Aorta (tissue), 5 donors: Measurements from ENCODE around the gene CRYBG3. TPM values are rescaled to one million over a fixed set of nuclear protein-coding genes. Genes with fewer than 3 reads are reported as not detected.
A peak's percentile ranks its signal among the peaks of the same experiment; 100 is the strongest.

Experiments used
- ATAC-seq: fragments of 200-7000 bp; cut with Tn5 transposase; one replicate; pipeline ENCODE4 v1.9.1; 2022; ENCODE audit warnings: moderate library complexity; ENCODE audit not compliant: low FRiP score
- DNase-seq, 2 donors: peaks; one replicate each; pipeline ENCODE4 v3.0.0-alpha.2; 2020
- H3K27ac ChIP-seq, 2 donors: one replicate each; pipeline ENCODE4 v1.5.1; 2013; ENCODE audit warnings: low read length in 2 of 2, mild to moderate bottlenecking in 2 of 2, moderate library complexity in 2 of 2, control low read depth in 1 of 2, inconsistent platforms in 1 of 2, low read depth in 1 of 2
- H3K27me3 ChIP-seq, 2 donors: one replicate each; pipeline ENCODE4 v1.6.1; 2013; ENCODE audit warnings: control low read depth in 1 of 2, low read length in 1 of 2, mild to moderate bottlenecking in 1 of 2, moderate library complexity in 1 of 2; ENCODE audit not compliant: insufficient read depth in 2 of 2, control insufficient read depth in 1 of 2
- H3K36me3 ChIP-seq, 2 donors: one replicate each; pipeline ENCODE4 v1.6.1; 2013; ENCODE audit warnings: control low read depth in 1 of 2, low read length in 1 of 2, mild to moderate bottlenecking in 1 of 2; ENCODE audit not compliant: insufficient read depth in 2 of 2, control insufficient read depth in 1 of 2
- H3K4me1 ChIP-seq, 2 donors: one replicate each; pipeline ENCODE4 v1.6.1; 2013; ENCODE audit warnings: low read length in 2 of 2, control low read depth in 1 of 2, mild to moderate bottlenecking in 1 of 2, moderate library complexity in 1 of 2; ENCODE audit not compliant: insufficient read depth in 2 of 2, control insufficient read depth in 1 of 2
- H3K4me3 ChIP-seq, 2 donors: one replicate each; pipeline ENCODE4 v1.5.1; 2013; ENCODE audit warnings: low read length in 2 of 2, control low read depth in 1 of 2, mild to moderate bottlenecking in 1 of 2
- H3K9me3 ChIP-seq: one replicate; pipeline ENCODE4 v1.6.1; 2013; ENCODE audit warnings: mild to moderate bottlenecking, low read length; ENCODE audit not compliant: control insufficient read depth
- WGBS, 2 donors: extraction: QIAGEN DNeasy Blood & Tissue Kit; methylation state at CpG; one replicate each; pipeline ENCODE4 v1.1.7; 2013; 5-methylcytosine and 5-hydroxymethylcytosine counted together
- intact Hi-C, 2 donors: fragments of 100-400 bp; cut with DNase I; formaldehyde crosslinking; loops; one replicate each; pipeline versions ENCODE4 v1.14.2 to v1.15.0; 2022
- polyA plus RNA-seq, 2 donors: library from polyadenylated mRNA; stranded (reverse); fragments of 200-250 nt; gene quantifications; one replicate each; pipeline ENCODE4 v1.2.3, GENCODE V29; 2013
- total RNA-seq, 2 donors: library from RNA; stranded (reverse); fragmentation: NEBNext Ultra II Directional; extraction: Animal tissue kit (Norgen Biotek cat#: 25700); gene quantifications; one replicate each; pipeline ENCODE4 v1.2.1, GENCODE V29; 2021
- donor health status: healthy with polysubstance abuse.
- donor health status: Bipolar disorder and iron deficiency.
- donor health status: DM: no; HTN: no; CAD: no.
- donor health status: DM: no; HTN: no; CAD: no.
- donor health status: DM: yes; HTN: yes; CAD: no.

The CRYBG3 gene
- total and polyA plus RNA-seq, 4 donors: 1.5 to 39.1 (median 13.5) TPM

DNA sequence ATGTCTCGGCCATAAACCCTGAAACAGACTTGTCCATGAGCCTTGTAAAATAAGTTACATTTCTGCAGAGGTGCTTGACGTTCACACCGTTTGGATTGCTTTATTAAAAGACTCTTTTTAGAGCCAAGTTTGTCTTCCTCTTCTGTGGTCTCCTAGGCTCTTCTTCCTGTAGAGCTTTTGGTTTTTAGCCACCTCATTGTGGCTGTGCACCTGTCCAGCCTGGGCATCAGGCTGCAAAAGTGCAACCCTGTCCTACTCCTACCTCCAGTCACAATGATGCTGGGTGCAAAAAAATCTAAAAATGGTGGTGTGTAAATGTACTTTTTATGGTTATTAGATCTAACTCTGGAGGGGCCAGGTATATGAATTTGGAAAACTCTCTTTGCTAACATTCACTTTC, 153.2 kb downstream of the CRYBG3 start:
- ATAC-seq (no peak), DNase-seq (no peak)
- no peaks in the 10 kb centered on the region for H3K27me3 ChIP-seq
- H3K4me3 ChIP-seq: no peak overlapping the region
- 67 to 77% methylated on average over 3 of the region's 3 CpGs for WGBS, 2 donors
- no peak overlapping the region for H3K27ac ChIP-seq
- H3K4me1 ChIP-seq: peaks cover 0 to 2% of the 10 kb centered on the region in 2 donors
- intact Hi-C loops: loop anchor here (5.0 kb wide), 1 partner anchor 153 kb away; the partner anchor contains the start of gene CRYBG3 (in 2 of the 2)
- H3K36me3 ChIP-seq: no peaks in the 10 kb centered on the region
- no peaks in the 10 kb centered on the region for H3K9me3 ChIP-seq

GRCh38 chr3:97975466-97975865, 153.7 kb downstream of the CRYBG3 start:
- Histone ChIP-seq H3K27me3 (no peaks in the 10 kb centered on the region), H3K27ac (no peak overlapping the region), H3K9me3 (no peaks in the 10 kb centered on the region), H3K4me3 (no peak overlapping the region), H3K36me3 (no peaks in the 10 kb centered on the region), H3K4me1 (peaks cover 0 to 2% of the 10 kb centered on the region in 2 donors)
- ATAC-seq (no peak), DNase-seq (no peak)
- WGBS, 2 donors: 67 to 76% methylated on average over 1 of the region's 1 CpG
- intact Hi-C loops: no loop called here

DNA sequence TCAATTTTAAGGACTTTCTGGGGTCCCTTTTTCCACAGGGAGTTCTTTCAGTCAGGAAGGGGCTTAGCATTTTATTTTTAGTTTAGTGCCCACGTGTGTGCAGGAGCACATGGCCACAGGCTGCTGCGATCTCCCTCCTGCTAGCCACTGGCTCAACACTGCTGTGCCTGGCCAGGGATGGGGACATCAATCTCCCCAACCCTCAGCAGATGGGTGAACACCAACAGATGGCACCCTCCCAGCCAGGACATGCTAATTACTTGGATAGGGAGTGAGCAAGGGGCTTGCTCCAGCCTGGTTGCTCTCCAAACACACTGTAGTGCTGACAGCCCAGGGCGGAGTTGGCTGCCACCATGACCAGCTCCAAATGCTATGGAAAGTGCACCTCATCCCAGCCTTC, 157.8 kb downstream of the CRYBG3 start:
- no peak overlapping the region for H3K4me3 ChIP-seq
- H3K27me3 ChIP-seq: no peaks in the 10 kb centered on the region
- DNase-seq (no peak), ATAC-seq (no peak)
- WGBS, 2 donors: 74 to 77% methylated on average over 3 of the region's 3 CpGs
- no peaks in the 10 kb centered on the region for H3K4me1 ChIP-seq
- H3K9me3 ChIP-seq: no peaks in the 10 kb centered on the region
- intact Hi-C loops: no loop called here
- no peak overlapping the region for H3K27ac ChIP-seq
- H3K36me3 ChIP-seq: no peaks in the 10 kb centered on the region

- 72 to 77% methylated on average over 3 of the region's 3 CpGs for WGBS, 2 donors
- ATAC-seq: peak; percentile 34
- intact Hi-C loops: no loop called here
- no peak overlapping the region for H3K27ac ChIP-seq
- no peaks in the 10 kb centered on the region for H3K4me1 ChIP-seq
- H3K4me3 ChIP-seq: no peak overlapping the region
- no peaks in the 10 kb centered on the region for H3K36me3 ChIP-seq
- no peaks in the 10 kb centered on the region for H3K27me3 ChIP-seq
- no peak for DNase-seq
- no peaks in the 10 kb centered on the region for H3K9me3 ChIP-seq
Measured at GRCh38 chr3:97981886-97982285, 160.1 kb downstream of the CRYBG3 start.

DNA sequence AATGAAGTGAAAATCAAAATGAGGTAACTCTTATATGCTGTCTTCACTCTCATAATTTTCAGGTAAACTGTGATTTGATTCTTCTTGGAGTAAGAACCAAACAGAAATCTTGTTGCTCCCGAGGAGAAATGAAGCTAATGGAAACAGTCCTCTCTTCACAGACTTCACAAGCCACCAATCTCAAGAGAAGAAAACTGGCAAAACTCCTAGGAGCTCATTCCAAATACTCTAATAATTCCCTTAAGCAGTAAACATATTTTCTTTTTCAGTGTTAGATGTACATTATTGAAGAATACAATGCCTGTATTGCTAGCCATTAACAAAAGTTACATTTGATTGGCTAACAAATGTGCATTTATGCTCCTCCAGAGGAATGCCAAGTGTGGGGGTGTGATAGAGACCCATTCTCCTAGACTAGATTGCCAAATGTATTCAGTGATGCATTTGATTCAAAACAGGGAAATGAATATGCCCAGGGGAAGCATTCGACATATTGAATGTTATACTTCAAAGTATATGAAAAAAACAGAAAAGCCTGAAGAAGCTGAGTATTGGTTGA, 162.2 kb downstream of the CRYBG3 start:
- intact Hi-C loops: no loop called here
- no peak for ATAC-seq
- 49 to 57% methylated on average over 2 of the region's 2 CpGs for WGBS, 2 donors
- no peak for DNase-seq
- Histone ChIP-seq H3K9me3 (no peaks in the 10 kb centered on the region), H3K27ac (no peak overlapping the region), H3K4me1 (no peaks in the 10 kb centered on the region), H3K4me3 (no peak overlapping the region), H3K36me3 (no peaks in the 10 kb centered on the region), H3K27me3 (no peaks in the 10 kb centered on the region)

DNA sequence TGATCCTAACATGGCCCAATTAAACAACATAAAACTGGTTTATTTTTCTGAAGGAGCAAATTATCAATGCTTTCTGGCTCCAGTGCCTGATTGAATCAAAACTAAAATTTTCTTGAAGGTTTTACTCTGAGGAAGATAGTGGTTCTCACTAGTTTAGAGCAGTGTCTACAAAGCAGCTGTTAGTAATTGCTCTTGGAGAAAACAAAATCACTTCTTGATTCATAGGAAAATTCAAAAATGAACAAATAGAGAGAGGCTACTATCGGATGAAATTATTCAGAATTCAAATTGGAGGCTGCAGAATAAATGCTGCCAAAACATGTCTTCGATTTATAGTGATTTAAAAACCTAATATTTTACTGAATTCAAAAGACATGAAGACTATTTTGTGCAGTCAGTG, 165.5 kb downstream of the CRYBG3 start:
- H3K9me3 ChIP-seq: no peaks in the 10 kb centered on the region
- no peaks in the 10 kb centered on the region for H3K27me3 ChIP-seq
- intact Hi-C loops: no loop called here
- no peaks in the 10 kb centered on the region for H3K36me3 ChIP-seq
- ATAC-seq: no peak
- H3K27ac ChIP-seq: no peak overlapping the region
- H3K4me3 ChIP-seq: no peak overlapping the region
- no peaks in the 10 kb centered on the region for H3K4me1 ChIP-seq
- WGBS, 2 donors: 92 to 93% methylated on average over 2 of the region's 2 CpGs
- no peak for DNase-seq

GRCh38 chr3:97988784-97989568, 167.2 kb downstream of the CRYBG3 start:
- Histone ChIP-seq H3K4me1 (no peaks in the 10 kb centered on the region), H3K4me3 (no peak overlapping the region), H3K36me3 (no peaks in the 10 kb centered on the region), H3K27me3 (no peaks in the 10 kb centered on the region), H3K27ac (no peak overlapping the region), H3K9me3 (no peaks in the 10 kb centered on the region)
- ATAC-seq (no peak), DNase-seq (no peak)
- WGBS, 2 donors: 98% methylated on average over 3 of the region's 3 CpGs
- intact Hi-C loops: no loop called here

DNA sequence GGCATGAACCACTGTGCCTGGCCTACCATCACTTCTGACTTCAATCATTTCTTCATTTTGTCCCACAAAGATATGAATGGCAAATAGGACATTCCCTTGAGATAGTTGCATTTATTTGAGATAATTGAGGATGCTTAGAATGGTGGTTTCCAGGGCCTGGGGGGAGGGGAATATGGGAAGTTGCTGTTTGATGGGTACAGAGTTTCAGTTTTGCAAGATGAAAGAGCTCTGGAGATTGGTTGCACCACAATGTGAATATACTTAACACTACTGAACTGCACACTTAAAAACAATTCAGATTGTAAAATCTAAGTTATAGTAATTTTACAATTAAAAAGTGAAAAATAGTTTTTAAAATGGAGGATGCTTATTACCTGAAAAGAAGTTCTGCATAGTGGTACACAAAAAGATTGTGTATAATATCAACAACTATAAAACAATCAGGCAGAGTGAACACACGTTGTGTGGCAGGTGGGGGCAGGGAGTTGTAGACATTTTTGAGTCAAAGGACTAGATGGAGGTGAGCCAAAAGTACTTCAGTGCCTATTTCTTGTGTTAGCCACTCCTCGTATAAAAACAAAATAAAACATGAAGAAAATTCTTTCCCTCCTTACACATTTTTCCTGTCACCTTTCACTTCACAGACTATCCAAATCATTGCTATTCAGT, 168.9 kb downstream of the CRYBG3 start:
- Histone ChIP-seq H3K36me3 (no peaks in the 10 kb centered on the region), H3K27ac (no peak overlapping the region), H3K4me3 (no peak overlapping the region), H3K9me3 (no peaks in the 10 kb centered on the region), H3K4me1 (no peaks in the 10 kb centered on the region), H3K27me3 (no peaks in the 10 kb centered on the region)
- intact Hi-C loops: no loop called here
- 13 to 14% methylated on average over 2 of the region's 2 CpGs for WGBS, 2 donors
- ATAC-seq (no peak), DNase-seq (no peak)

DNA sequence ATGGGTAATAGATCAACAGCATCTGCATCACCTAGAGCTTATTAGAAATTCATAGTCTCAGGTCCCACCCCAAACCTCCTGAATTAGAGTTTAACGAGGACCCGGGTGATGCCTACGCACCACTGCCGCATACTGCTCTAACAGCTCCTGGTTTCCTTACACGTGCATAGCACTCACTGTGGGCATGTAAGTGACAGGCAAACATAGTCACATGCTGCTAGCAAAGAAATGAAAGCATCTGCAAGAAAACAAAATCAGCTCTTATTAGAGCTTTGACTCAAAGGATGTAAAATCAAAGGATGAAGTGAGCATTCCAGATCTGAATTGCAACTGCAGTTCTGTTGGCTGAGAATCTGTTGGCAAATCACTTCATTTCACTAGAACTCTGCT, 169.5 kb downstream of the CRYBG3 start:
- Histone ChIP-seq H3K36me3 (no peaks in the 10 kb centered on the region), H3K4me1 (no peaks in the 10 kb centered on the region), H3K27ac (no peak overlapping the region), H3K27me3 (no peaks in the 10 kb centered on the region), H3K4me3 (no peak overlapping the region), H3K9me3 (no peaks in the 10 kb centered on the region)
- ATAC-seq (no peak), DNase-seq (no peak)
- WGBS, 2 donors: 51% methylated on average over 5 of the region's 5 CpGs
- intact Hi-C loops: no loop called here
